ENCODE results near the gene TUBB3.
"Not testable (repeated sequence)": the region's sequence is repeated elsewhere in the genome, so short reads cannot be mapped to it uniquely, and the experiment has no call there.

The TUBB3 gene

GRCh38 chr16:89922884-89923639 is at the start of gene TUBB3:
TUBB3 (plus strand) TSS chr16:89923342; CDS start chr16:89923402, 60 bp downstream.
- no peak for DNase-seq

GRCh38 chr16:89873972-89874689 is 49.0 kb upstream of the TUBB3 start:
- DNase-seq = peak; percentile 93

- DNase-seq = not testable (repeated sequence)
Measured at GRCh38 chr16:89879123-89879522, 44.0 kb upstream of the TUBB3 start.

- DNase-seq = no peak
Measured at GRCh38 chr16:89880477-89881367, 42.4 kb upstream of the TUBB3 start.

GRCh38 chr16:89881368-89881730 is 41.8 kb upstream of the TUBB3 start:
- DNase-seq = no peak

- DNase-seq = no peak
Measured at GRCh38 chr16:89883346-89884040, 39.6 kb upstream of the TUBB3 start.

GRCh38 chr16:89884041-89884421 is 39.1 kb upstream of the TUBB3 start:
- DNase-seq = no peak

GRCh38 chr16:89887243-89887642 is 35.9 kb upstream of the TUBB3 start:
- DNase-seq = no peak

- no peak for DNase-seq
Measured at GRCh38 chr16:89890200-89890599, 32.9 kb upstream of the TUBB3 start.

- no peak for DNase-seq
Measured at GRCh38 chr16:89890886-89891657, 32.1 kb upstream of the TUBB3 start.

GRCh38 chr16:89892055-89892630 is 31.0 kb upstream of the TUBB3 start:
- DNase-seq = no peak

- DNase-seq = no peak
Measured at GRCh38 chr16:89892635-89893034, 30.5 kb upstream of the TUBB3 start.

GRCh38 chr16:89893642-89894548 is 29.2 kb upstream of the TUBB3 start:
- no peak for DNase-seq

GRCh38 chr16:89895482-89896250 is 27.5 kb upstream of the TUBB3 start:
- DNase-seq = no peak

GRCh38 chr16:89897204-89897603 is 25.9 kb upstream of the TUBB3 start:
- no peak for DNase-seq

GRCh38 chr16:89898201-89898967 is 24.8 kb upstream of the TUBB3 start:
- DNase-seq = no peak

GRCh38 chr16:89899879-89900481 is 23.2 kb upstream of the TUBB3 start:
- DNase-seq = no peak

GRCh38 chr16:89900885-89901284 is 22.3 kb upstream of the TUBB3 start:
- no peak for DNase-seq

Measured in activated effector memory CD4-positive, alpha-beta T cell treated with Interleukin-2 at 50 U/mL for 16 hours (primary cell).